LNCaP clone FGC (cell line): ENCODE measurements around the gene DCLK2.

Experiments
- DNase-seq: peaks from one replicate; pipeline ENCODE4 v3.0.0-alpha.2; 2011; ENCODE audit warnings: low read depth
- H3K4me3 ChIP-seq: 2 replicates; pipeline ENCODE4 v1.5.1; 2011; ENCODE audit warnings: mild to moderate bottlenecking, low read depth, low read length, control low read depth
- TF ChIP-seq, protein P1 (sequence below): IDR thresholded peaks from 2 replicates; pipeline ENCODE4 v1.5.1; 2012; ENCODE audit warnings: mild to moderate bottlenecking; ENCODE audit not compliant: control insufficient read depth, insufficient read depth; ENCODE audit errors: extremely low read depth

DCLK2 gene

DNA sequence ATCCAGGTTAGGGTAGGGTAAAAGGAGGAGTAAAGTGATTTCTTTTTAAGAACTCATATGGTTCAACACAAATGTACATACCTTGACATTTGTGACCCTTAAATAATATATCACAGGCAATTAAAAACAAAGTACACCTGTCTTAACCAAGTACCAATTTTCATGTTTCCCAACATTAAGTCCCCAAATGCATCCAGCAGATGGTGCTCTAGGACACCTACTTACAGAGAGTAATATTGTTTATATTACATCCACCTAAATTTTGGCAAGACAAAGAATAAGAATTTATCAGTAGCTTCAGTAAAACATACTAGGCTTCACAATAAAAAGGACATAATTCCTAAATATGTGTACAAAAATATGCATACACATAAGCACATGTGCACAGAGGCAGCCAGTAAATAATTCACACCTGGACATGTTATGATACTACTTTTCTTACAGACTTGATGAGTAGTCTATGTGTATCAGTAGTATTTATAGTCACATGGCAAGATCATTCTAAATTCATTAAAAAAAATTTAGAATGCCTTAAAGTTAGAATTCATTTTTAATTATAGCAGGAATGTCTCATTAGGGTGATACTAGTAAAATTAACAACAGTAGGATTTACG lies 219.7 kb downstream of the DCLK2 start:
- no peak overlapping the region for H3K4me3 ChIP-seq
- DNase-seq, result peak; percentile 42
- TF ChIP-seq, protein P1, sequence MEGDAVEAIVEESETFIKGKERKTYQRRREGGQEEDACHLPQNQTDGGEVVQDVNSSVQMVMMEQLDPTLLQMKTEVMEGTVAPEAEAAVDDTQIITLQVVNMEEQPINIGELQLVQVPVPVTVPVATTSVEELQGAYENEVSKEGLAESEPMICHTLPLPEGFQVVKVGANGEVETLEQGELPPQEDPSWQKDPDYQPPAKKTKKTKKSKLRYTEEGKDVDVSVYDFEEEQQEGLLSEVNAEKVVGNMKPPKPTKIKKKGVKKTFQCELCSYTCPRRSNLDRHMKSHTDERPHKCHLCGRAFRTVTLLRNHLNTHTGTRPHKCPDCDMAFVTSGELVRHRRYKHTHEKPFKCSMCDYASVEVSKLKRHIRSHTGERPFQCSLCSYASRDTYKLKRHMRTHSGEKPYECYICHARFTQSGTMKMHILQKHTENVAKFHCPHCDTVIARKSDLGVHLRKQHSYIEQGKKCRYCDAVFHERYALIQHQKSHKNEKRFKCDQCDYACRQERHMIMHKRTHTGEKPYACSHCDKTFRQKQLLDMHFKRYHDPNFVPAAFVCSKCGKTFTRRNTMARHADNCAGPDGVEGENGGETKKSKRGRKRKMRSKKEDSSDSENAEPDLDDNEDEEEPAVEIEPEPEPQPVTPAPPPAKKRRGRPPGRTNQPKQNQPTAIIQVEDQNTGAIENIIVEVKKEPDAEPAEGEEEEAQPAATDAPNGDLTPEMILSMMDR, result peak; percentile 72

DNA sequence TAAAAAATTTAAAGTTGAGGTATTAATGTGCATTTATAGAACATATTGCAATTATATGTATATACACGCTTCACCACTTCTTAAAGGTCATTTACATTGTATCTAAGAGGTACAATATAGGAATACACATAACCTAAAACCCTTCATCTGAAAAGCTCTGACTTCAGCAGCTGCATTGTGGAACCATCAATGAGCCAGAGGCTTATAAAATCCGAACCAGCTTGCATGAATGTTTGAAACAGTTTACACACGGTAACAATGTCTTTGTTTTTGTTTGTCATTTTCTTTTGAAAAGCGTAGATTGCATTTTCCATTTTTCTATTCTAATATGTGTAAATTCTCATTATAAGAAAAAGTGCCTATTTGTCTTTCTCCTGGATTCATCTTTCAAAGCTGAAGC lies 221.6 kb downstream of the DCLK2 start:
- TF ChIP-seq, protein P1, result no peak
- DNase-seq, result no peak
- no peak overlapping the region for H3K4me3 ChIP-seq

DNA sequence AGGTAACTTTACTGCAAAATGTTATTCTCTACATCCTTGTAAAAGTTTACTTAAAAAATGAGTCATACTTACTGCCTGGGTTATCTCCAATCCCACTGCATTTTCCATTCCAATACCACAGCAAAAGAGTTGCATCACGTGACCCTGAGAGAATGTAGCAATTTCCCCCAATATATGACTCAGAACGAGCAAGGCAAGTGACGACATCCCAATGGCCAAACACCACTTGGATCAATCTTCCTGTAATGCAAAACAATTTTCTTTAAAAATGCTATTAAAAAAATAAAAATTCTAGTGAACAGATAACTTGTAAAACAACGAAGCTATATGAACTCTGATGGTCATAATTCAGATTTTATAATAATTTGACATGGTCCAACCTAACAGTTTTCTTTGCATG lies 224.3 kb downstream of the DCLK2 start:
- TF ChIP-seq, protein P1, result no peak
- DNase-seq, result no peak
- no peak overlapping the region for H3K4me3 ChIP-seq

DNA sequence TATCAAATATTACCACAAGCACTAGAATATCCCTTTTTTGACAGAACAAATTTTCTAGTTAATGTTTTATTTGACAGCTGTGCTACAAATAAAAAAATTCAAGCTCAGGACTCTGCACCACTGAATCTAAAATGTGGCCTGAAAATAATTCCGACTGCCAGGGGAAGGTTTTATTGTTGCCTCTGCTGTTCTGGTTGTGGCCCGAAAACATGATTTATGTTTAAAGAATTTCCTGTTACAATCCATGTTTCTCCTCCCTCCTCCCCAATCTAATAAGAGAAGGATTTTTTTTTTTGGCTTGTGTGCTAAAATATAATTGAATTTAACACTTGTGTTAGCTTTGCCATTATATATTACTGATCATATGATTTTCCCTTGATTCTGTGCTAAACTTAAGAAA lies 227.8 kb downstream of the DCLK2 start:
- no peak overlapping the region for H3K4me3 ChIP-seq
- no peak for DNase-seq
- TF ChIP-seq, protein P1, result no peak

DNA sequence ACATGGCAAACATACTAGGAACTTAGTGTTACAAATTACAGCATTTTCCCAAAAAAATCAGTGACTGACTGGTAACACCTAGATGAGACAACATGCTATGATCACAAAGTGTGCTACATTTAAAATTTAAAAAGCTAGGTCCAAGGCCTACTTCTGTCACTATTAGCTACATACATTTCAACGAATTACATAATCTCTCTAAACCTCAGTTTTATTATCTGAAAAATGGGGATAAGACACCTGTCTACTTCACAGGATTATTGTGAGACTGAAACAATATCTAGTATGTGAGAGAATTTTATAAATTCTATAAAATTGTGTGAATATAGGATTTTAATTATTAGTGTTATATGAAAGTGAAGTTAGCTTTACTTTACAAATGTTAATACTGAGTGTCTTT lies 228.5 kb downstream of the DCLK2 start:
- TF ChIP-seq, protein P1, result no peak
- H3K4me3 ChIP-seq, result no peak overlapping the region
- DNase-seq, result no peak
